H1 (cell line): ENCODE measurements around the gene OMP. TPM values are rescaled to one million over a fixed set of nuclear protein-coding genes. Genes with fewer than 3 reads are reported as not detected.

Experiments used
- CTCF ChIA-PET: fragments of 300-600 bp; sonication (Branson Sonifier 250); formaldehyde crosslinking; loops from one replicate; lab custom pipeline; 2021; ENCODE audit not compliant: partially characterized antibody; lab: Charles Lee
- POLR2A ChIA-PET: fragments of 300-600 bp; sonication (Branson Sonifier 250); formaldehyde crosslinking; loops from one replicate; lab custom pipeline; 2021; ENCODE audit warnings: inconsistent platforms; ENCODE audit not compliant: partially characterized antibody; lab: Charles Lee
- DNase-seq, 2 experiments: peaks; one replicate each; pipeline versions ENCODE4 v3.0.0 to v3.0.0-alpha.2; 2010 to 2022; ENCODE audit warnings: low spot score in 2 of 2, low read depth in 1 of 2, mixed read lengths in 1 of 2
- FAIRE-seq: peaks from 2 replicates; lab custom pipeline; 2011; peaks lifted over from hg19 to GRCh38; lab: Jason Lieb, UNC
- H2AFZ ChIP-seq: 2 replicates; pipeline ENCODE4 v1.8.1; 2012; ENCODE audit warnings: low read length, inconsistent platforms
- H2AK5ac ChIP-seq: 2 replicates; pipeline ENCODE4 v1.6.1; 2013; ENCODE audit warnings: low read depth, low read length
- H2BK120ac ChIP-seq: replicated peaks from 2 replicates; pipeline ENCODE3; 2013; ENCODE audit warnings: low read depth, low read length, inconsistent platforms
- H2BK12ac ChIP-seq: 2 replicates; pipeline ENCODE4 v1.6.1; 2013; ENCODE audit warnings: low read depth, low read length
- H2BK15ac ChIP-seq: 2 replicates; pipeline ENCODE4 v1.6.1; 2013; ENCODE audit warnings: low read length
- H2BK20ac ChIP-seq: 2 replicates; pipeline ENCODE4 v1.6.1; 2013; ENCODE audit warnings: low read length
- H2BK5ac ChIP-seq: 2 replicates; pipeline ENCODE4 v1.6.1; 2013; ENCODE audit warnings: low read depth, low read length
- H3K14ac ChIP-seq: 2 replicates; pipeline ENCODE4 v1.6.1; 2013; ENCODE audit warnings: inconsistent platforms; ENCODE audit not compliant: insufficient read length
- H3K18ac ChIP-seq: 2 replicates; pipeline ENCODE4 v1.6.1; 2013; ENCODE audit warnings: low read length; ENCODE audit errors: extremely low read depth
- H3K23ac ChIP-seq: 2 replicates; pipeline ENCODE4 v1.6.1; 2013; ENCODE audit warnings: inconsistent platforms; ENCODE audit not compliant: insufficient read length
- H3K23me2 ChIP-seq: 2 replicates; pipeline ENCODE4 v1.6.1; 2013; ENCODE audit warnings: low read depth, low read length
- H3K27ac ChIP-seq: 2 replicates; pipeline ENCODE4 v1.6.1; 2011; ENCODE audit warnings: low read depth, low read length, inconsistent platforms
- H3K27me3 ChIP-seq, 4 experiments: replicated peaks in 1 of 4; 1 replicate in 1 of 4; 2 replicates in 3 of 4; pipeline versions ENCODE4 v1.6.1 to v1.8.1; 2011 to 2013; ENCODE audit warnings: low read length in 3 of 4, mild to moderate bottlenecking in 3 of 4, inconsistent platforms in 2 of 4, mixed read lengths in 2 of 4, moderate library complexity in 1 of 4; ENCODE audit not compliant: control insufficient read depth in 3 of 4, insufficient read depth in 3 of 4; ENCODE audit errors: extremely low read depth in 1 of 4
- H3K36me3 ChIP-seq, 4 experiments: 2 replicates each; pipeline versions ENCODE4 v1.6.1 to v1.8.1; 2011 to 2013; ENCODE audit warnings: mild to moderate bottlenecking in 4 of 4, low read length in 3 of 4, moderate library complexity in 2 of 4, control low read depth in 1 of 4, inconsistent platforms in 1 of 4; ENCODE audit not compliant: insufficient read depth in 4 of 4, control insufficient read depth in 2 of 4
- H3K4ac ChIP-seq: replicated peaks from 2 replicates; pipeline ENCODE3; 2013; ENCODE audit warnings: low read length, low read depth, mixed read lengths, inconsistent platforms; ENCODE audit not compliant: insufficient read length
- H3K4me1 ChIP-seq, 4 experiments: replicated peaks in 1 of 4; 1 replicate in 1 of 4; 2 replicates in 3 of 4; pipeline versions ENCODE4 v1.6.1 to v1.8.1; 2011 to 2013; ENCODE audit warnings: low read length in 3 of 4, inconsistent platforms in 2 of 4, mixed read lengths in 1 of 4; ENCODE audit not compliant: insufficient read depth in 4 of 4, control insufficient read depth in 3 of 4
- H3K4me2 ChIP-seq, 2 experiments: 2 replicates each; pipeline versions ENCODE4 v1.6.1 to v1.8.1; 2011 to 2013; ENCODE audit warnings: low read depth in 2 of 2, low read length in 2 of 2, control low read depth in 1 of 2, inconsistent platforms in 1 of 2, mild to moderate bottlenecking in 1 of 2; ENCODE audit not compliant: insufficient read depth in 1 of 2
- H3K4me3 ChIP-seq, 4 experiments: fragments of 200-600, 300-600 bp in 1 of 4; sonication (generic), shearing (Covaris generic), sonication (Bioruptor Twin) in 1 of 4; 2 replicates each; pipeline versions ENCODE4 v1.5.1 to v1.8.1; 2011 to 2016; ENCODE audit warnings: low read length in 4 of 4, low read depth in 3 of 4, control low read depth in 2 of 4, inconsistent platforms in 2 of 4, mild to moderate bottlenecking in 2 of 4, mixed read lengths in 1 of 4, moderate library complexity in 1 of 4; ENCODE audit not compliant: insufficient read depth in 2 of 4; ENCODE audit errors: extremely low read depth in 1 of 4
- H3K56ac ChIP-seq: replicated peaks from 2 replicates; pipeline ENCODE3; 2013; ENCODE audit warnings: low read depth, mild to moderate bottlenecking, mixed read lengths, low read length, inconsistent platforms; ENCODE audit not compliant: insufficient read length
- H3K79me1 ChIP-seq: 2 replicates; pipeline ENCODE4 v1.6.1; 2013; ENCODE audit warnings: low read depth, low read length, control low read depth
- H3K79me2 ChIP-seq, 2 experiments: 2 replicates each; pipeline versions ENCODE4 v1.6.1 to v1.8.1; 2012 to 2013; ENCODE audit warnings: low read length in 2 of 2, mild to moderate bottlenecking in 2 of 2, inconsistent platforms in 1 of 2; ENCODE audit not compliant: insufficient read depth in 2 of 2, control insufficient read depth in 1 of 2
- H3K9ac ChIP-seq, 4 experiments: replicated peaks in 1 of 4; 1 replicate in 1 of 4; 2 replicates in 3 of 4; pipeline versions ENCODE4 v1.6.1 to v1.8.1; 2011 to 2013; ENCODE audit warnings: low read depth in 3 of 4, low read length in 3 of 4, control low read depth in 2 of 4, mild to moderate bottlenecking in 2 of 4, moderate library complexity in 2 of 4, inconsistent platforms in 1 of 4; ENCODE audit errors: extremely low read depth in 1 of 4
- H3K9me3 ChIP-seq, 2 experiments: 2 replicates each; pipeline versions ENCODE4 v1.6.1 to v1.8.1; 2012 to 2013; ENCODE audit warnings: mild to moderate bottlenecking in 2 of 2, moderate library complexity in 2 of 2, control low read depth in 1 of 2, inconsistent platforms in 1 of 2, low read depth in 1 of 2, low read length in 1 of 2, mixed read lengths in 1 of 2; ENCODE audit not compliant: insufficient read depth in 2 of 2
- H4K20me1 ChIP-seq, 2 experiments: replicated peaks in 1 of 2; 2 replicates each; pipeline versions ENCODE3 to v1.8.1; 2011 to 2013; ENCODE audit warnings: inconsistent platforms in 2 of 2, low read length in 2 of 2, mild to moderate bottlenecking in 1 of 2; ENCODE audit not compliant: insufficient read depth in 2 of 2, control insufficient read depth in 1 of 2
- H4K5ac ChIP-seq: 2 replicates; pipeline ENCODE4 v1.6.1; 2013; ENCODE audit warnings: low read length, low read depth, mixed read lengths, inconsistent platforms; ENCODE audit not compliant: insufficient read length
- H4K8ac ChIP-seq: 2 replicates; pipeline ENCODE4 v1.8.0; 2013; ENCODE audit warnings: mild to moderate bottlenecking, moderate library complexity, low read length, inconsistent platforms; ENCODE audit not compliant: insufficient read depth; ENCODE audit errors: extremely low read depth
- H4K91ac ChIP-seq: replicated peaks from 2 replicates; pipeline ENCODE3; 2013; ENCODE audit warnings: low read length, mixed read lengths, inconsistent platforms; ENCODE audit not compliant: insufficient read length
- CREB1 ChIP-seq: IDR thresholded peaks from 2 replicates; pipeline ENCODE4 v1.6.1; 2012; ENCODE audit warnings: inconsistent platforms
- CTCF ChIP-seq, 3 experiments: IDR thresholded peaks; 1 replicate in 2 of 3; 2 replicates in 1 of 3; pipeline versions ENCODE4 v1.5.1 to v1.6.1; 2011; ENCODE audit warnings: low read length in 3 of 3, mild to moderate bottlenecking in 3 of 3, inconsistent platforms in 2 of 3, low read depth in 1 of 3, moderate library complexity in 1 of 3; ENCODE audit not compliant: insufficient read depth in 1 of 3; ENCODE audit errors: control extremely low read depth in 1 of 3
- GABPA ChIP-seq: IDR thresholded peaks from 2 replicates; pipeline ENCODE4 v1.6.1; 2011; ENCODE audit warnings: mild to moderate bottlenecking, low read length, moderate library complexity, borderline replicate concordance; ENCODE audit not compliant: insufficient read depth
- WGBS, 2 experiments: shearing (Covaris generic) in 1 of 2; methylation state at CpG; one replicate each; pipeline versions ENCODE4 v1.1.6 to v1.1.7; 2013 to 2015; ENCODE audit warnings: low lambda C conversion rate in 2 of 2, mixed read lengths in 2 of 2, inconsistent platforms in 1 of 2, low coverage in 1 of 2, missing lambda C conversion rate in 1 of 2; ENCODE audit not compliant: insufficient replicate concordance in 2 of 2, insufficient coverage in 1 of 2, insufficient read length in 1 of 2; ENCODE audit errors: extremely low coverage in 1 of 2, missing lambda C conversion rate in 1 of 2; 5-methylcytosine and 5-hydroxymethylcytosine counted together
- polyA plus RNA-seq, 7 experiments: library from polyadenylated mRNA; depleted of rRNA in 3 of 7; stranded (reverse) in 5 of 7; unstranded in 2 of 7; fragments of >200 nt in 5 of 7; fragments of 200-250 nt in 2 of 7; gene quantifications; 1 replicate in 5 of 7; 2 replicates in 1 of 7; 4 replicates in 1 of 7; pipeline versions ENCODE4 v1.2.1 to v1.2.3, GENCODE V29; 2011 to 2013; ENCODE audit warnings: missing spikeins in 2 of 7, mixed read lengths in 2 of 7
- total RNA-seq: library from RNA; stranded (reverse); fragmentation: NEBNext Ultra II Directional; extraction: Animal tissue kit (Norgen Biotek cat#: 25700); gene quantifications from 2 replicates; pipeline ENCODE4 v1.2.1, GENCODE V29; 2021

Gene OMP
- total and polyA plus RNA-seq, 2 of the 8 experiments (the other 6 are each of a cell fraction or from before 2014, with no cell fraction given), result not detected

GRCh38 chr11:77142091-77142975 is 39.7 kb downstream of the OMP start:
- Histone ChIP-seq H4K5ac (no peak overlapping the region), H2BK120ac (no peak overlapping the region), H3K9me3 (no peaks in the 10 kb centered on the region), H4K91ac (peak overlapping the region; percentile 13), H4K8ac (no peak overlapping the region), H2AK5ac (0 out of 2 replicates have a peak overlapping the region, but pooled peaks have one; percentile 30), H3K79me1 (no peaks in the 10 kb centered on the region), H3K79me2 (no peaks in the 10 kb centered on the region), H3K4me3 (no peak overlapping the region), H4K20me1 (no peaks in the 10 kb centered on the region), H2BK15ac (no peak overlapping the region), H3K9ac (no peak overlapping the region), H2BK12ac (no peak overlapping the region), H2AFZ (no peak overlapping the region), H2BK5ac (no peak overlapping the region), H3K36me3 (no peaks in the 10 kb centered on the region), H3K23me2 (no peaks in the 10 kb centered on the region), H3K27ac (no peak overlapping the region), H2BK20ac (no peak overlapping the region), H3K4ac (no peak overlapping the region), H3K4me2 (no peak overlapping the region), H3K27me3 (peaks cover 0 to 2% (median 0%) of the 10 kb centered on the region in 4 experiments; a peak in 2 of 7 replicates), H3K23ac (no peak overlapping the region), H3K56ac (no peak overlapping the region), H3K18ac (no peak overlapping the region), H3K14ac (no peak overlapping the region), H3K4me1 (peaks cover 0 to 9% (median 3%) of the 10 kb centered on the region in 4 experiments; a peak in 5 of 7 replicates)
- ChIA-PET POLR2A (interaction anchor here (0.7 to 0.8 kb wide), 2 partner anchors 32 to 76 kb away, joined by 3 read pairs; partner anchors contain the start of gene CAPN5), CTCF (interaction anchor here (0.6 to 16.2 kb wide), 6 partner anchors 9 to 151 kb away, joined by 3 to 104 read pairs (median 6); partner anchors contain the start of gene MYO7A)
- DNase-seq, result no peak
- WGBS, 2 experiments, result 91% methylated on average over 11 of the region's 11 CpGs; no CpG with 5 or more reads in 1 of the 2 experiments
- TF ChIP-seq GABPA, result no peak
- peak in 1 of 3 experiments; percentile 17; a peak in 1 of 4 replicates for TF ChIP-seq CTCF (IDR thresholded peaks at IDR 0.05; ENCODE audit: control extremely low read depth in 1 of 3, insufficient read depth in 1 of 3, low read depth in 1 of 3, low read length in 3 of 3)
- no peak for TF ChIP-seq CREB1
- no peak for FAIRE-seq
